AG04450 (cell line): ENCODE measurements around the gene SCAND1. TPM values are rescaled to one million over a fixed set of nuclear protein-coding genes. Genes with fewer than 3 reads are reported as not detected.

Source experiments
- CTCF ChIA-PET: fragments of 300-600, 350-600 bp; formaldehyde crosslinking; extraction: SDS; loops from one replicate; lab custom pipeline; 2022; ENCODE audit warnings: antibody characterized with exemption, inconsistent platforms; lab: Charles Lee
- POLR2A ChIA-PET: fragments of 350-600 bp; formaldehyde crosslinking; extraction: SDS; loops from one replicate; lab custom pipeline; 2021; ENCODE audit warnings: antibody characterized with exemption, inconsistent platforms; lab: Yijun Ruan, JAX
- DNase-seq: peaks from one replicate; pipeline ENCODE4 v3.0.0-alpha.2; 2011; ENCODE audit warnings: low read depth, low spot score
- H3K27ac ChIP-seq: one replicate; pipeline ENCODE4 v1.5.1; 2012; ENCODE audit warnings: low read depth, low read length, control low read depth
- H3K27me3 ChIP-seq: one replicate; pipeline ENCODE4 v1.6.0; 2012; ENCODE audit warnings: low read length; ENCODE audit not compliant: control insufficient read depth, insufficient read depth
- H3K4me3 ChIP-seq: 2 replicates; pipeline ENCODE4 v1.5.1; 2011; ENCODE audit warnings: mild to moderate bottlenecking, low read depth, low read length, control low read depth
- H3K9me3 ChIP-seq: 2 replicates; pipeline ENCODE4 v1.5.1; 2012; ENCODE audit warnings: low read length; ENCODE audit not compliant: control insufficient read depth, insufficient read depth
- polyA plus RNA-seq: library from polyadenylated mRNA; depleted of rRNA; stranded (reverse); fragments of >200 nt; gene quantifications from 2 replicates; pipeline ENCODE4 v1.2.3, GENCODE V29; 2011; rRNA removed
- small RNA-seq: library from RNA; depleted of rRNA; stranded (forward); fragments of <200 nt; gene quantifications from one replicate; pipeline ENCODE3, GENCODE V24; 2012; ENCODE audit warnings: low read depth; ENCODE audit not compliant: insufficient read length
- TF ChIP-seq, protein P1 (sequence below): IDR thresholded peaks from 2 replicates; pipeline ENCODE4 v1.5.1; 2011; ENCODE audit warnings: low read depth, low read length, control low read depth, inconsistent platforms

SCAND1 gene
- polyA plus RNA-seq, 1 experiment: 7.4 TPM

DNA sequence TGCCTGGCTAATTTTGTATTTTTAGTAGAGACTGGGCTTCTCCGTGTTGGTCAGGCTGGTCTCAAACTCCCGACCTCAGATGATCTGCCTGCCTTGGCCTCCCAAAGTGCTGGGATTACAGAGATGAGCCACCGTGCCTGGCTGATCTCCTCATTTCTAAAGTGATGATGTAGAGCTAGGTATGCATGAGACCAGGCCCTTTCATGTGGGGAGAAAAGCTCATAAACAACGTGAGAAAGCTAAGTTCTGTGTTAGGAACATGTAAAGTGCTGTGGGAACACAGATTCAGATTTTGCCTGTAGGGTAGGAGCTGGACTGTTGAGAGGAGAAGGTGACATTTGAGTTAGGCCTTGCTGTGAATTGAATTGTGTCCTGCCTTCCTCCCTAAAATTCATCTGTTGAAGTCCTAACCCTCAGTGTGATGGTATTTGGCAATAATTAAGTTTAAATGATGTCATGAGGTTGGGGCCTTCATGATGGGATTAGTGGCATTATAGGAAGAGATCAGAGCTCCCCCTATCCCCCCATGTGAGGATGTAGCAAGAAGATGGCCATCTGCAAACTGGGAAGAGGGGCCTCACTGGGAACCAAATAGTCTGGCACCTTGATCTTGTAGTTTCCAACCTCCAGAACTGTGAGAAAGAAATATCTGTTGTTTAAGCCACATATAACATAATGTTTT lies 49.2 kb downstream of the SCAND1 start:
- no peaks in the 10 kb centered on the region for H3K9me3 ChIP-seq
- no peak overlapping the region for H3K4me3 ChIP-seq
- TF ChIP-seq, protein P1, sequence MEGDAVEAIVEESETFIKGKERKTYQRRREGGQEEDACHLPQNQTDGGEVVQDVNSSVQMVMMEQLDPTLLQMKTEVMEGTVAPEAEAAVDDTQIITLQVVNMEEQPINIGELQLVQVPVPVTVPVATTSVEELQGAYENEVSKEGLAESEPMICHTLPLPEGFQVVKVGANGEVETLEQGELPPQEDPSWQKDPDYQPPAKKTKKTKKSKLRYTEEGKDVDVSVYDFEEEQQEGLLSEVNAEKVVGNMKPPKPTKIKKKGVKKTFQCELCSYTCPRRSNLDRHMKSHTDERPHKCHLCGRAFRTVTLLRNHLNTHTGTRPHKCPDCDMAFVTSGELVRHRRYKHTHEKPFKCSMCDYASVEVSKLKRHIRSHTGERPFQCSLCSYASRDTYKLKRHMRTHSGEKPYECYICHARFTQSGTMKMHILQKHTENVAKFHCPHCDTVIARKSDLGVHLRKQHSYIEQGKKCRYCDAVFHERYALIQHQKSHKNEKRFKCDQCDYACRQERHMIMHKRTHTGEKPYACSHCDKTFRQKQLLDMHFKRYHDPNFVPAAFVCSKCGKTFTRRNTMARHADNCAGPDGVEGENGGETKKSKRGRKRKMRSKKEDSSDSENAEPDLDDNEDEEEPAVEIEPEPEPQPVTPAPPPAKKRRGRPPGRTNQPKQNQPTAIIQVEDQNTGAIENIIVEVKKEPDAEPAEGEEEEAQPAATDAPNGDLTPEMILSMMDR: no peak
- POLR2A ChIA-PET: no interaction called here
- no peaks in the 10 kb centered on the region for H3K27me3 ChIP-seq
- CTCF ChIA-PET: interaction anchor here (1.3 kb wide), 1 partner anchor 49 kb away, joined by 4 read pairs; the partner anchor contains the start of gene SCAND1
- DNase-seq: no peak
- H3K27ac ChIP-seq: no peak overlapping the region

DNA sequence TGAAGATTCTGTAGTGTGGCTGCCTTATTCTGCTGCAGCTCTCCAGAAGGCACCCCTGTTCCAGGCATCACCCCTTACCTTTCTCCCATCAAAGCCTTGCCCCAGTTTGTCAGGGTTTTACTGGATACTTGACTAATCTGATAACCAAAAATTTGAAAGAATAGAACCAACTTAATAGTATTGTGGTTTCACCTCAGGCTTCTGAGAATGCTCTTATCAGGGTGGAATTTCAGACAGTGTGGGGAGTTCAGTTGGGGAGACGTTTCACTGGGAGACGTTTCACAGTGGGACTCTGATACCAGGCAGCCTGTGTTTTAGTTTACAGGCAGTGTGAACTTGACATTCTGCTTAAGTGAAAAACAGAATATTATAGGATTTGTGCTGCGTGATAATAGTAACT lies 50.5 kb downstream of the SCAND1 start:
- no peak overlapping the region for H3K27ac ChIP-seq
- TF ChIP-seq, protein P1: no peak
- no peaks in the 10 kb centered on the region for H3K27me3 ChIP-seq
- no peaks in the 10 kb centered on the region for H3K9me3 ChIP-seq
- no peak overlapping the region for H3K4me3 ChIP-seq
- ChIA-PET POLR2A (no interaction called here), CTCF (interaction anchor here (0.5 kb wide), 2 partner anchors 29 to 50 kb away, joined by 3 to 9 read pairs; no protein-coding TSS in a partner anchor)
- DNase-seq: no peak

Small RNA genes within 50 kb of the gene (small RNA-seq; reads per million reads assigned to genes)
- not detected for gene RNU6-937P

Other genes starting within 250 kb of the SCAND1 start
- 144 and 162 TPM in 2 replicates for gene RBM39, start 212.2 kb downstream of the SCAND1 start, polyA plus RNA-seq
- gene PHF20, start 182.5 kb downstream of the SCAND1 start, polyA plus RNA-seq: 25.8 and 30.6 TPM in 2 replicates
- gene CNBD2, start 14.1 kb upstream of the SCAND1 start, polyA plus RNA-seq: 1.8 and 2.0 TPM in 2 replicates
- 17.8 and 23.6 TPM in 2 replicates for gene EPB41L1, start 200.2 kb upstream of the SCAND1 start, polyA plus RNA-seq